Measurements from ENCODE around the gene C3orf52.
"Not testable (repeated sequence)": the region's sequence is repeated elsewhere in the genome, so short reads cannot be mapped to it uniquely, and the experiment has no call there.

C3orf52 gene

GRCh38 chr3:112047264-112047663 lies 38.9 kb upstream of the C3orf52 start:
- no peak for TF ChIP-seq CTCF (IDR thresholded peaks at IDR 0.05; ENCODE audit: extremely low read depth, missing control alignments)
- no peak for DNase-seq (ENCODE audit: low spot score)

GRCh38 chr3:112048911-112049310 lies 37.3 kb upstream of the C3orf52 start:
- no peak for DNase-seq (ENCODE audit: low spot score)
- no peak for TF ChIP-seq CTCF (IDR thresholded peaks at IDR 0.05; ENCODE audit: extremely low read depth, missing control alignments)

- DNase-seq (ENCODE audit: low spot score): no peak
- no peak for TF ChIP-seq CTCF (IDR thresholded peaks at IDR 0.05; ENCODE audit: extremely low read depth, missing control alignments)
Observed at GRCh38 chr3:112053229-112053628, 33.0 kb upstream of the C3orf52 start.

GRCh38 chr3:112056451-112056929 lies 29.7 kb upstream of the C3orf52 start:
- no peak for DNase-seq (ENCODE audit: low spot score)
- no peak for TF ChIP-seq CTCF (IDR thresholded peaks at IDR 0.05; ENCODE audit: extremely low read depth, missing control alignments)

GRCh38 chr3:112059497-112059896 lies 26.7 kb upstream of the C3orf52 start:
- no peak for DNase-seq (ENCODE audit: low spot score)
- no peak for TF ChIP-seq CTCF (IDR thresholded peaks at IDR 0.05; ENCODE audit: extremely low read depth, missing control alignments)

GRCh38 chr3:112061152-112061551 lies 25.0 kb upstream of the C3orf52 start:
- DNase-seq (ENCODE audit: low spot score): no peak
- no peak for TF ChIP-seq CTCF (IDR thresholded peaks at IDR 0.05; ENCODE audit: extremely low read depth, missing control alignments)

- DNase-seq (ENCODE audit: low spot score): not testable (repeated sequence)
Observed at GRCh38 chr3:112072387-112073060, 13.7 kb upstream of the C3orf52 start.

- no peak for DNase-seq (ENCODE audit: low spot score)
- no peak for TF ChIP-seq CTCF (IDR thresholded peaks at IDR 0.05; ENCODE audit: extremely low read depth, missing control alignments)
Observed at GRCh38 chr3:112074006-112074405, 12.2 kb upstream of the C3orf52 start.
